PC-3 (cell line): ENCODE results near the gene NUBPL. TPM values are rescaled to one million over a fixed set of nuclear protein-coding genes. Genes with fewer than 3 reads are reported as not detected.

ENCODE experiments used
- ATAC-seq: fragments of 200-7000 bp; cut with Tn5 transposase; 2 replicates; pipeline ENCODE4 v1.9.1; 2020; ENCODE audit warnings: mild to moderate bottlenecking, moderate library complexity
- BruUV-seq: library from RNA; stranded (reverse); fragments of 400-500 nt; replicated peaks from 2 replicates; lab custom pipeline; 2021; lab: Mats Ljungman, UMichigan
- CTCF ChIA-PET: fragments of 300-600 bp; sonication (Branson Sonifier 250); formaldehyde crosslinking; loops from one replicate; lab custom pipeline; 2022; ENCODE audit warnings: antibody characterized with exemption; lab: Charles Lee
- POLR2A ChIA-PET: fragments of 300-600 bp; sonication (Branson Sonifier 250); formaldehyde crosslinking; loops from one replicate; lab custom pipeline; 2022; ENCODE audit warnings: antibody characterized with exemption; ENCODE audit not compliant: unreplicated experiment; lab: Charles Lee
- DNase-seq: peaks from one replicate; pipeline ENCODE4 v3.0.0-alpha.2; 2015
- H2AFZ ChIP-seq: fragments of 300-600 bp; sonication (generic); 2 replicates; pipeline ENCODE4 v1.6.0; 2016; ENCODE audit warnings: antibody characterized with exemption, low read length
- H3F3A ChIP-seq: fragments of 300-600 bp; sonication (generic); one replicate; pipeline ENCODE4 v1.6.0; 2017; ENCODE audit warnings: antibody characterized with exemption, low read length, control low read depth, mild to moderate bottlenecking; ENCODE audit not compliant: unreplicated experiment
- H3K27ac ChIP-seq: fragments of 300-600 bp; sonication (generic); 2 replicates; pipeline ENCODE4 v1.5.1; 2016; ENCODE audit warnings: mild to moderate bottlenecking, low read length
- H3K27me3 ChIP-seq: fragments of 300-600 bp; sonication (generic); 2 replicates; pipeline ENCODE4 v1.6.1; 2016; ENCODE audit warnings: low read length, mixed read lengths
- H3K36me3 ChIP-seq: fragments of 300-600 bp; sonication (generic); 2 replicates; pipeline ENCODE4 v1.6.1; 2016; ENCODE audit warnings: low read depth, mixed run types, low read length, mixed read lengths
- H3K4me1 ChIP-seq: fragments of 300-600 bp; sonication (generic); 2 replicates; pipeline ENCODE4 v1.5.1; 2016; ENCODE audit warnings: low read length; ENCODE audit not compliant: insufficient read depth
- H3K4me2 ChIP-seq: fragments of 300-600 bp; sonication (generic); 2 replicates; pipeline ENCODE4 v1.6.0; 2016; ENCODE audit warnings: low read length
- H3K4me3 ChIP-seq: fragments of 300-600 bp; sonication (generic); 2 replicates; pipeline ENCODE4 v1.5.1; 2016; ENCODE audit warnings: mild to moderate bottlenecking, low read length, mixed read lengths
- H3K79me2 ChIP-seq: fragments of 300-600 bp; sonication (generic); 2 replicates; pipeline ENCODE4 v1.6.1; 2017; ENCODE audit warnings: low read length, mixed read lengths
- H3K9ac ChIP-seq: fragments of 300-600 bp; sonication (generic); 2 replicates; pipeline ENCODE4 v1.6.0; 2016; ENCODE audit warnings: mild to moderate bottlenecking, low read length
- H3K9me2 ChIP-seq: fragments of 300-600 bp; sonication (generic); replicated peaks from 2 replicates; pipeline ENCODE4 v1.6.1; 2016; ENCODE audit warnings: mixed run types, low read length, mixed read lengths
- H3K9me3 ChIP-seq: fragments of 300-600 bp; sonication (generic); 2 replicates; pipeline ENCODE4 v1.6.1; 2016; ENCODE audit warnings: low read length, mixed read lengths
- H4K20me1 ChIP-seq: fragments of 300-600 bp; sonication (generic); 2 replicates; pipeline ENCODE4 v1.6.1; 2016; ENCODE audit warnings: low read length, mixed read lengths
- CTCF ChIP-seq: fragments of 300-600 bp; sonication (generic); conservative IDR thresholded peaks from 2 replicates; pipeline ENCODE4 v1.5.1; 2017; ENCODE audit warnings: antibody characterized with exemption, low read depth, mild to moderate bottlenecking, low read length
- EZH2 ChIP-seq: fragments of 300-600 bp; sonication (generic); IDR thresholded peaks from one replicate; pipeline ENCODE4 v1.6.1; 2017; ENCODE audit warnings: antibody characterized with exemption, mild to moderate bottlenecking, low read length; ENCODE audit not compliant: unreplicated experiment
- EZH2phosphoT487 ChIP-seq: fragments of 300-600 bp; sonication (generic); IDR thresholded peaks from 2 replicates; pipeline ENCODE4 v1.6.1; 2018; ENCODE audit warnings: mild to moderate bottlenecking, antibody characterized with exemption, low read length, borderline replicate concordance
- intact Hi-C: fragments of 100-400 bp; cut with micrococcal nuclease; formaldehyde crosslinking; loops from 2 replicates; pipeline ENCODE4 v1.9.0; 2023
- total RNA-seq: library from RNA; depleted of rRNA; stranded (reverse); fragments of >200 nt; gene quantifications from 2 replicates; pipeline ENCODE4 v1.2.3, GENCODE V29; 2014

The NUBPL gene
- total RNA-seq, 1 experiment from 2014 or later: 14.9 TPM

- Histone ChIP-seq H3K4me3 (no peak overlapping the region), H3K4me1 (no peaks in the 10 kb centered on the region), H4K20me1 (no peaks in the 10 kb centered on the region), H3K27ac (no peak overlapping the region), H3K36me3 (no peaks in the 10 kb centered on the region), H3K79me2 (no peaks in the 10 kb centered on the region), H3K9me2 (no peaks in the 10 kb centered on the region), H3K9ac (no peak overlapping the region), H3K9me3 (no peaks in the 10 kb centered on the region), H3K27me3 (no peaks in the 10 kb centered on the region), H2AFZ (no peak overlapping the region), H3K4me2 (no peak overlapping the region), H3F3A (no peaks in the 10 kb centered on the region)
- ChIA-PET POLR2A (no interaction called here), CTCF (no interaction called here)
- DNase-seq: no peak
- no TSS peak for BruUV-seq
- intact Hi-C loops: no loop called here
- no peak for ATAC-seq
- TF ChIP-seq EZH2phosphoT487 (no peak), CTCF (no peak), EZH2 (no peak)
These were observed 165.1 kb downstream of the NUBPL start for GRCh38 chr14:31726337-31726736.

GRCh38 chr14:31727797-31728196 lies 166.6 kb downstream of the NUBPL start:
- H3K9me2 ChIP-seq: no peaks in the 10 kb centered on the region
- no TSS peak for BruUV-seq
- H3K36me3 ChIP-seq: no peaks in the 10 kb centered on the region
- POLR2A ChIA-PET: no interaction called here
- no peak for TF ChIP-seq EZH2phosphoT487
- H3K9ac ChIP-seq: no peak overlapping the region
- ATAC-seq: no peak
- no peaks in the 10 kb centered on the region for H3K4me1 ChIP-seq
- no peak overlapping the region for H3K27ac ChIP-seq
- H3K9me3 ChIP-seq: no peaks in the 10 kb centered on the region
- intact Hi-C loops: no loop called here
- H3K27me3 ChIP-seq: no peaks in the 10 kb centered on the region
- no peak overlapping the region for H2AFZ ChIP-seq
- CTCF ChIA-PET: no interaction called here
- no peak overlapping the region for H3K4me2 ChIP-seq
- no peak for DNase-seq
- no peaks in the 10 kb centered on the region for H4K20me1 ChIP-seq
- H3K79me2 ChIP-seq: no peaks in the 10 kb centered on the region
- no peaks in the 10 kb centered on the region for H3F3A ChIP-seq
- no peak overlapping the region for H3K4me3 ChIP-seq

- DNase-seq (no peak), ATAC-seq (no peak)
- H3K27ac ChIP-seq: no peak overlapping the region
- no TSS peak for BruUV-seq
- no peak overlapping the region for H2AFZ ChIP-seq
- no peaks in the 10 kb centered on the region for H3K9me2 ChIP-seq
- no peaks in the 10 kb centered on the region for H3K36me3 ChIP-seq
- no peaks in the 10 kb centered on the region for H4K20me1 ChIP-seq
- TF ChIP-seq EZH2 (no peak), CTCF (no peak)
- no peaks in the 10 kb centered on the region for H3K9me3 ChIP-seq
- H3K9ac ChIP-seq: no peak overlapping the region
- no peaks in the 10 kb centered on the region for H3K79me2 ChIP-seq
- H3F3A ChIP-seq: no peaks in the 10 kb centered on the region
- H3K4me1 ChIP-seq: no peaks in the 10 kb centered on the region
- ChIA-PET POLR2A (no interaction called here), CTCF (interaction anchor here (0.6 kb wide), 1 partner anchor 22 kb away, joined by 3 read pairs; no protein-coding TSS in a partner anchor)
- H3K4me2 ChIP-seq: no peak overlapping the region
- H3K4me3 ChIP-seq: no peak overlapping the region
- intact Hi-C loops: no loop called here
- no peaks in the 10 kb centered on the region for H3K27me3 ChIP-seq
These were observed 179.5 kb downstream of the NUBPL start for GRCh38 chr14:31740688-31741087.
